ENCODE measurements around the gene ZNF785.

The ZNF785 gene

GRCh38 chr16:30615358-30616091 lies 30.0 kb upstream of the ZNF785 start:
- Histone ChIP-seq H3K4me1 (ENCODE audit: control insufficient read depth, insufficient read depth, low read length) (no peaks in the 10 kb centered on the region), H3K9me3 (ENCODE audit: control insufficient read depth, insufficient read depth, low read length) (no peaks in the 10 kb centered on the region), H3K9ac (ENCODE audit: low read depth, low read length) (no peak overlapping the region), H3K27me3 (ENCODE audit: control insufficient read depth, insufficient read depth, low read length) (peaks cover 2% of the 10 kb centered on the region), H3K4me3 (ENCODE audit: low read depth, low read length) (no peak overlapping the region), H3K36me3 (ENCODE audit: control insufficient read depth, insufficient read depth, low read length) (no peaks in the 10 kb centered on the region)

GRCh38 chr16:30609926-30610839 lies 24.7 kb upstream of the ZNF785 start, which contains the start of gene ZNF689:
TSS of gene ZNF689 (minus strand) at chr16:30610389. CDS start at chr16:30610041, 348 bp downstream.
- H3K4me1 ChIP-seq (ENCODE audit: control insufficient read depth, insufficient read depth, low read length) = no peaks in the 10 kb centered on the region
- no peaks in the 10 kb centered on the region for H3K27me3 ChIP-seq (ENCODE audit: control insufficient read depth, insufficient read depth, low read length)
- H3K9me3 ChIP-seq (ENCODE audit: control insufficient read depth, insufficient read depth, low read length) = no peaks in the 10 kb centered on the region
- peak within 1 kb of the TSS; percentile 98 for H3K9ac ChIP-seq (ENCODE audit: low read depth, low read length)
- peak within 1 kb of the TSS; percentile 91 for H3K4me3 ChIP-seq (ENCODE audit: low read depth, low read length)
- peaks cover 6% of the 10 kb centered on the region for H3K36me3 ChIP-seq (ENCODE audit: control insufficient read depth, insufficient read depth, low read length)

DNA sequence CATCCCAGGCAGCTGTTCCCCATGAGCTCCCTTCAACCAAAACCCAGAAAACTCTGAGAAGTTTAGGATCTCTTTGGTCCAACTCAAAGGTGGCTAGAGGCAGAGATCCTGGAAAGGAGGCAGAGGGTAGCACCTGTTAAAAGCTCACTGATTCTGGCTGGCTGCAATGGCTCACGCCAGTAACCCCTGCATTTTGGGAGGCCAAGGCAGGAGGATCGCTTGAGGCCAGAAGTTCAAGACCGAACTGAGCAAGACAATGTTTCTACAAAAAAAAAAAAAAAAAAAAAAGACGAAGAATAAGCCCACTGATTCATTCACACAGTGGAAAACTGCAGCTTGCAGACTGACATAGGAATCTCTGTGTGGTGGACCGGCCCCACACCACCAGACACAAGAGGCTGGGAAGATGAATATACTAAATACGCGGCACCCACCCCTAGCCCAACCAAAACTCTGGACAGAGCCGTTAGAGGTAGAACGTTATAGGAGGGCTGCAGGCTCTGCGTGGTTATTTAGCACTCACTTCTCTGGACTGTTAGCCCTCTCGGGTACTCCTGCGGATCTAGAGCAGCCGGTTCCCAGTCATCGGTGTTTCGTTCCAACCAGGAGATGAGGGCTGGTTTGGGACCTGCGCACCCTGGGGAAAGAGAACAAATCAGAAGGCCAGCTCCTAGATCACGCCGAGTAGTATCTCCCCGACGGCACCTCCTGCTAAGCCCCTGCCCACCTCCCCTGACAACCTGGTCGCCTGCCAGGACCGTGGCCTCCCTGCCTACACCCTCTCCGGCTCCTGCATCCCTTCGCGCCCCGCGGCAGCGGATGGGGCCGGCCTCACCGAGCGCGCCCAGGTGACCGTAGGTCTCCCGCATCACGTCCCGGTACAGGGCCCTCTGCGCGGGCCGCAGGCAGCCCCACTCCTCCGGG lies 23.8 kb upstream of the ZNF785 start:
- Histone ChIP-seq H3K27me3 (ENCODE audit: control insufficient read depth, insufficient read depth, low read length) (no peaks in the 10 kb centered on the region), H3K4me1 (ENCODE audit: control insufficient read depth, insufficient read depth, low read length) (no peaks in the 10 kb centered on the region), H3K9me3 (ENCODE audit: control insufficient read depth, insufficient read depth, low read length) (no peaks in the 10 kb centered on the region), H3K4me3 (ENCODE audit: low read depth, low read length) (peak overlapping the region; percentile 91), H3K9ac (ENCODE audit: low read depth, low read length) (peak overlapping the region; percentile 98), H3K36me3 (ENCODE audit: control insufficient read depth, insufficient read depth, low read length) (peaks cover 15% of the 10 kb centered on the region)

DNA sequence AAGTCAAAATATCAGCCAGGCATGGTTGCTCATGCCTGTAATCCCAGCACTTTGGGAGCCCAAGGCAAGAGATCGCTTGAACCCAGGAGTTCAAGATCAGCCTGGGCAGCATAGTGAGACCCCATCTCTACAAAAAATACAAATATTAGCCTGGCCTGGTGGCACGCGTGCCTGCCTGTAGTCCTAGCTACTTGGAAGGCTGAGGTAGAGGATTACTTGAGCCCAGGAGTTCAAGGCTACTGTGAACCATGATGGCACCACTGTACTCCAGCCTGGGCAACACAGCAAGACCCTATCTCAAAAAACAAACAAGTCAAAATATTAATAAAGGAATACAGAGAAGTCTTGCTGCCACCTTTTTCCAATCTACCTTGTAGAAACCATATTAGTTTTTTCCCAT lies 20.5 kb upstream of the ZNF785 start:
- Histone ChIP-seq H3K4me3 (ENCODE audit: low read depth, low read length) (no peak overlapping the region), H3K4me1 (ENCODE audit: control insufficient read depth, insufficient read depth, low read length) (no peaks in the 10 kb centered on the region), H3K9me3 (ENCODE audit: control insufficient read depth, insufficient read depth, low read length) (no peaks in the 10 kb centered on the region), H3K9ac (ENCODE audit: low read depth, low read length) (no peak overlapping the region), H3K36me3 (ENCODE audit: control insufficient read depth, insufficient read depth, low read length) (peaks cover 22% of the 10 kb centered on the region), H3K27me3 (ENCODE audit: control insufficient read depth, insufficient read depth, low read length) (no peaks in the 10 kb centered on the region)

- no peaks in the 10 kb centered on the region for H3K4me1 ChIP-seq (ENCODE audit: control insufficient read depth, insufficient read depth, low read length)
- H3K36me3 ChIP-seq (ENCODE audit: control insufficient read depth, insufficient read depth, low read length) = peaks cover 22% of the 10 kb centered on the region
- H3K27me3 ChIP-seq (ENCODE audit: control insufficient read depth, insufficient read depth, low read length) = no peaks in the 10 kb centered on the region
- no peaks in the 10 kb centered on the region for H3K9me3 ChIP-seq (ENCODE audit: control insufficient read depth, insufficient read depth, low read length)
- no peak overlapping the region for H3K9ac ChIP-seq (ENCODE audit: low read depth, low read length)
- H3K4me3 ChIP-seq (ENCODE audit: low read depth, low read length) = no peak overlapping the region
Measured at GRCh38 chr16:30605158-30605557, 19.7 kb upstream of the ZNF785 start.

DNA sequence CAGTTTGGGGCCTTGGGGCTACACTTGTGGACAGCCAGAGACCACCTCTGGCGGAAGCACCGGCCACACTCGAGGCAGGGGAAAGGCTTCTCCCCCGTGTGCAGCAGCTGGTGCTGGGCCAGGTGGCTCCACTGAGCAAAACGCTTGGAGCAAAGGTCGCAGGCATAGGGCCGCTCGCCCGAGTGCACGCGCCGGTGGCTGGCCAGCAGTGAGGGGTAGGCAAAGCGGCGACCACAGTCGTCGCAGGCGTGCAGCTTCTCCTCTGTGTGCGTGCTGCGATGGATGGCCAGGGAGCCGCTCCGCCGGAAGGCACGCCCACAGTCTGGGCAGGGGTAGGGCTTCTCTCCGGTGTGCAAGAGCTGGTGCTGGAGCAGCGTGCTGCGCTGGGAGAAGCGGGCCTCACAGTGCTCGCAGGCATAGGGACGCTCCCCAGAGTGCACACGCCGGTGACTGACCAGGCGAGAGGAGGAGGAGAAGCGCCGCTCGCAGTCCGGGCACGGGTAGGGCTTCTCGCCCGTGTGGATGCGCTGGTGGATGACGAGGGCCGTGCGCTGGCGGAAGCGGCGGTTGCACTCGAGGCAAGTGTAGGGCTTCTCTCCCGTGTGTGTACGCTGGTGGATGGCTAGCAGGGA lies 18.9 kb upstream of the ZNF785 start:
- Histone ChIP-seq H3K27me3 (ENCODE audit: control insufficient read depth, insufficient read depth, low read length) (no peaks in the 10 kb centered on the region), H3K4me1 (ENCODE audit: control insufficient read depth, insufficient read depth, low read length) (no peaks in the 10 kb centered on the region), H3K9me3 (ENCODE audit: control insufficient read depth, insufficient read depth, low read length) (no peaks in the 10 kb centered on the region), H3K36me3 (ENCODE audit: control insufficient read depth, insufficient read depth, low read length) (peaks cover 22% of the 10 kb centered on the region), H3K9ac (ENCODE audit: low read depth, low read length) (no peak overlapping the region), H3K4me3 (ENCODE audit: low read depth, low read length) (no peak overlapping the region)

DNA sequence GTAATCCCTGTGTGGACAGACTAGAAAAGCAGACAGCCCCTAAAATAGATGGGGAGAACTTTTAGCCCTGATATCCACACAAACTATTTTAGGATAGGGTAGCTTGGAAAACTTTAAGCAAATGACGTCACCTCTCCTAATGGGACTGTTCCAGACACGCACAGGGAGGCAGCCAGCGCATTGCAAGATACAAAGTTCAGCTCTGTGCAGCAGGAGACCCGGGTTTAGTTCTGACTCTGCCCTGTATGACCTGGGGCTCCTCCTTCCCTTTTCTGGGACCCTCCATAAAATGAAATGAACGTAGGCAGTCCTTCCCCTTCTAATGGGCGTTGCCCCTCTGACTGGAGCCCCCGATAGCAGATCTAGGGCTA lies 18.4 kb upstream of the ZNF785 start:
- no peaks in the 10 kb centered on the region for H3K27me3 ChIP-seq (ENCODE audit: control insufficient read depth, insufficient read depth, low read length)
- H3K9me3 ChIP-seq (ENCODE audit: control insufficient read depth, insufficient read depth, low read length) = no peaks in the 10 kb centered on the region
- peaks cover 21% of the 10 kb centered on the region for H3K36me3 ChIP-seq (ENCODE audit: control insufficient read depth, insufficient read depth, low read length)
- no peak overlapping the region for H3K9ac ChIP-seq (ENCODE audit: low read depth, low read length)
- H3K4me3 ChIP-seq (ENCODE audit: low read depth, low read length) = no peak overlapping the region
- no peaks in the 10 kb centered on the region for H3K4me1 ChIP-seq (ENCODE audit: control insufficient read depth, insufficient read depth, low read length)

- H3K9me3 ChIP-seq (ENCODE audit: control insufficient read depth, insufficient read depth, low read length) = no peaks in the 10 kb centered on the region
- no peak overlapping the region for H3K9ac ChIP-seq (ENCODE audit: low read depth, low read length)
- H3K4me3 ChIP-seq (ENCODE audit: low read depth, low read length) = no peak overlapping the region
- H3K36me3 ChIP-seq (ENCODE audit: control insufficient read depth, insufficient read depth, low read length) = peaks cover 20% of the 10 kb centered on the region
- no peaks in the 10 kb centered on the region for H3K27me3 ChIP-seq (ENCODE audit: control insufficient read depth, insufficient read depth, low read length)
- no peaks in the 10 kb centered on the region for H3K4me1 ChIP-seq (ENCODE audit: control insufficient read depth, insufficient read depth, low read length)
Measured at GRCh38 chr16:30602616-30603277, 17.2 kb upstream of the ZNF785 start.

DNA sequence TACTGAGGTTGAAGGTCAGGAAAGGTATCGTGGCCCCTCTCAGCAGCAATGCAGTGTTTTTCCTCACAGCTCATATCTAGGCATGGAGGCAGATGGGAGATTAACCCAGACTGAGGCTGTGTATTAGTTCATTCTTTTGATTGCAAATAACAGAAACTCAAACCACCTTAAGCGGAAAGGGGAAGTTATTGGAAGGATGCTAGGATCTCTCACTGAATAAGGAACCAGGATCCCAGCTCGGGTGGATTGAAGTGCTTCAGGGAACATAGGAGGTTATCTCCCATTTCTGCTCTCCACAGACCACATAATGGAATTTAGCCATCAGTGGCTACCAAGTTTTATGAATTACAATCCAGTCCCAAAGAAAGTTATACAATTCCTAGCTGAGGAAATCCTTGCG lies 16.5 kb upstream of the ZNF785 start:
- no peak overlapping the region for H3K9ac ChIP-seq (ENCODE audit: low read depth, low read length)
- no peak overlapping the region for H3K4me3 ChIP-seq (ENCODE audit: low read depth, low read length)
- H3K4me1 ChIP-seq (ENCODE audit: control insufficient read depth, insufficient read depth, low read length) = no peaks in the 10 kb centered on the region
- H3K9me3 ChIP-seq (ENCODE audit: control insufficient read depth, insufficient read depth, low read length) = no peaks in the 10 kb centered on the region
- H3K36me3 ChIP-seq (ENCODE audit: control insufficient read depth, insufficient read depth, low read length) = peaks cover 20% of the 10 kb centered on the region
- no peaks in the 10 kb centered on the region for H3K27me3 ChIP-seq (ENCODE audit: control insufficient read depth, insufficient read depth, low read length)

DNA sequence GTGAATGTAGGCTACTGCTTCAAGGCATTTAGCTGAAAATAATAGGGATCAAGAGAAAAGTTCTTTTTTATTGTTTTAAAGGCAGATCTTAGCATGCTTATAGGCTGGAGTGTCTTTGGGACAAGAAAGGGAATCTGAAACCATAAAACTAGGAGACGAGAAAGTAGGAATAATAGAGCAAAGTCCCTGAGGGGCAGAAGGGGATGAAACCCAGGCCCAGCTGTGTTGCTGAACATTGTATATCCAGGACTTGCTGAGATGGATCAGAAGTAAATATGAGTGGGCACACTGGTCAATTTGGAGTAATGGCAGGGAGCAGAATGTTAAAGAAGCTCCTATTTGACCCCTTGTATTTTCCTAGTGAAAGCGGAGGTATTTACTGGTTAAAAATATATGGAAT lies 15.4 kb upstream of the ZNF785 start:
- H3K36me3 ChIP-seq (ENCODE audit: control insufficient read depth, insufficient read depth, low read length) = peaks cover 20% of the 10 kb centered on the region
- H3K9me3 ChIP-seq (ENCODE audit: control insufficient read depth, insufficient read depth, low read length) = no peaks in the 10 kb centered on the region
- no peaks in the 10 kb centered on the region for H3K4me1 ChIP-seq (ENCODE audit: control insufficient read depth, insufficient read depth, low read length)
- no peak overlapping the region for H3K9ac ChIP-seq (ENCODE audit: low read depth, low read length)
- H3K27me3 ChIP-seq (ENCODE audit: control insufficient read depth, insufficient read depth, low read length) = no peaks in the 10 kb centered on the region
- H3K4me3 ChIP-seq (ENCODE audit: low read depth, low read length) = no peak overlapping the region

Data from iPS-15b (cell line).